NB4 (cell line): Measurements from ENCODE around the gene AGAP1.

ENCODE experiments used
- DNase-seq: peaks from one replicate; pipeline ENCODE4 v3.0.0; 2010; ENCODE audit warnings: low read depth
- H3K4me3 ChIP-seq: one replicate; pipeline ENCODE4 v1.5.1; 2011; ENCODE audit warnings: mild to moderate bottlenecking, low read depth, low read length, moderate library complexity
- MYC ChIP-seq: IDR thresholded peaks from 2 replicates; pipeline ENCODE4 v1.6.1; 2011; ENCODE audit warnings: low read depth, low read length
- POLR2A ChIP-seq: IDR thresholded peaks from 2 replicates; pipeline ENCODE4 v1.6.1; 2011; ENCODE audit warnings: mild to moderate bottlenecking; ENCODE audit not compliant: insufficient read length; ENCODE audit errors: extremely low read depth
- TF ChIP-seq, protein P1 (sequence below): IDR thresholded peaks from one replicate; pipeline ENCODE4 v1.5.1; 2012; ENCODE audit warnings: low read depth, low read length
- TF ChIP-seq, protein P2 (sequence below): IDR thresholded peaks from 2 replicates; pipeline ENCODE4 v1.6.1; 2011; ENCODE audit warnings: low read depth, low read length

Gene AGAP1

DNA sequence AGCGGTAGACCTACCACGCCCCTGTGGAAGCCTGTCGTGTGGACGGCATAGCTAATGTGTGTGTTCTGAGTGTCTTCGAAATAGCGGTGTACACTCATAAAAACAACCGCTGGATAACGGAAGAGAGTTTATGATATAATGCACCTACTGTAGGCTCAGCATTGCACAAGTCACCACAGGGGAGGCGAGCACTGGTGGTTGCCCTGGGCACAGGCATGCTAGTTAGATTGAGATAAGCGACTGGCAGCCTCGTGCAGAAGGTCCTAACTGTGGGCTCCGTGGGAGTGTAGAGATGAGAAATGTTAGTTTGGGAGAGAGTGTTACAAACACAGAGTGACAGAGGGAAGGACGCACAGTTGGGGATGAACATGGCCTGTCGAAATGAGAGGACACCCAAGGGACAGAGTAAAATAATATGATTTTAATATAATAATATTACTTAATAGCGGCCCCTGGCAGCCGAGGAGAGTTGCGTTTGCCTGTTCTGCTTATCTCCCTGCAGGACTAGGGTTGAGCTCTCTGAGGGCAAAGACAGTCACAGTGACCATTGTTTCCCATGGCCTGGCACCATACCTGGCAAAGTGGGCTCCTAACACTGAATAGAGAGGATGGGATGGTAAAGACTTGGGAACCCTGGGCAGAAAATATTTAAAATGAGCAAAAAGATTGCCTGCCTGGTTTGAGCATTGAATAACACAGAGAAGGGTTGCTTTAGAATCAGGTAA lies 470.2 kb downstream of the AGAP1 start:
- DNase-seq = peak; percentile 99
- TF ChIP-seq MYC = peak; percentile 92
- TF ChIP-seq POLR2A = no peak
- TF ChIP-seq, protein P1, sequence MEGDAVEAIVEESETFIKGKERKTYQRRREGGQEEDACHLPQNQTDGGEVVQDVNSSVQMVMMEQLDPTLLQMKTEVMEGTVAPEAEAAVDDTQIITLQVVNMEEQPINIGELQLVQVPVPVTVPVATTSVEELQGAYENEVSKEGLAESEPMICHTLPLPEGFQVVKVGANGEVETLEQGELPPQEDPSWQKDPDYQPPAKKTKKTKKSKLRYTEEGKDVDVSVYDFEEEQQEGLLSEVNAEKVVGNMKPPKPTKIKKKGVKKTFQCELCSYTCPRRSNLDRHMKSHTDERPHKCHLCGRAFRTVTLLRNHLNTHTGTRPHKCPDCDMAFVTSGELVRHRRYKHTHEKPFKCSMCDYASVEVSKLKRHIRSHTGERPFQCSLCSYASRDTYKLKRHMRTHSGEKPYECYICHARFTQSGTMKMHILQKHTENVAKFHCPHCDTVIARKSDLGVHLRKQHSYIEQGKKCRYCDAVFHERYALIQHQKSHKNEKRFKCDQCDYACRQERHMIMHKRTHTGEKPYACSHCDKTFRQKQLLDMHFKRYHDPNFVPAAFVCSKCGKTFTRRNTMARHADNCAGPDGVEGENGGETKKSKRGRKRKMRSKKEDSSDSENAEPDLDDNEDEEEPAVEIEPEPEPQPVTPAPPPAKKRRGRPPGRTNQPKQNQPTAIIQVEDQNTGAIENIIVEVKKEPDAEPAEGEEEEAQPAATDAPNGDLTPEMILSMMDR = no peak
- TF ChIP-seq, protein P2, sequence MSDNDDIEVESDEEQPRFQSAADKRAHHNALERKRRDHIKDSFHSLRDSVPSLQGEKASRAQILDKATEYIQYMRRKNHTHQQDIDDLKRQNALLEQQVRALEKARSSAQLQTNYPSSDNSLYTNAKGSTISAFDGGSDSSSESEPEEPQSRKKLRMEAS = peak; percentile 80
- peak overlapping the region; percentile 46 for H3K4me3 ChIP-seq

DNA sequence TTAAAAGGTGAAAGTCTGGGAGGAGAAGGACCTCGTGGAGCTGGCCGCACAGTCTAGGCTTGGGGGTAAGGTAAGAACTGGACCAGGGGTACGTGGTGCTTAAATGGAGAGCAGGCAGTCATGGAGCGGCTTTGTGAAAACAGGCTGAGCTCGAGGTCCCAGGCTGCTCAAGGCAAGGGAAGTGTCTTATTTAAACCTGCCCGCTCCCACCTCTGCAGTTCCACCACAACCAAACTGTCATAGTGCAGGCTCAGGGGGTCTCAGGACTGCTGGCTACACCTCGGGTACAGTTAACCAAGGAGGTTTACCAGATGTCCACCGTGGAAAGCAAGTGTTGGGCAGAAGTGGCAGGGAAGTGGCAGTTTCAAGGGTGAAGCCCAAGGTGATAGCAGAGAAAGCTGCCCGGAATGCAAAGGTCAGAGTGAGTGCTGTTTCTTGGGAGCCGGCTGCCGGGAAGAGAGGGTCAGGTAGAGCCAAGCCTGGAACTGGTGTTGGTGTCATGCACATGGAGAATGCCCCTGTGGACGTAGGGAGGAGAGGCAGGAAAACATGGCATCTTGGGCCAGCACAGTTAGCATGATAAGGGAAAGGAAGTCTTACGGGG lies 471.0 kb downstream of the AGAP1 start:
- H3K4me3 ChIP-seq = peak overlapping the region; percentile 46
- TF ChIP-seq MYC (no peak), POLR2A (no peak)
- TF ChIP-seq, protein P1 = no peak
- TF ChIP-seq, protein P2 = no peak
- DNase-seq = peak; percentile 51

DNA sequence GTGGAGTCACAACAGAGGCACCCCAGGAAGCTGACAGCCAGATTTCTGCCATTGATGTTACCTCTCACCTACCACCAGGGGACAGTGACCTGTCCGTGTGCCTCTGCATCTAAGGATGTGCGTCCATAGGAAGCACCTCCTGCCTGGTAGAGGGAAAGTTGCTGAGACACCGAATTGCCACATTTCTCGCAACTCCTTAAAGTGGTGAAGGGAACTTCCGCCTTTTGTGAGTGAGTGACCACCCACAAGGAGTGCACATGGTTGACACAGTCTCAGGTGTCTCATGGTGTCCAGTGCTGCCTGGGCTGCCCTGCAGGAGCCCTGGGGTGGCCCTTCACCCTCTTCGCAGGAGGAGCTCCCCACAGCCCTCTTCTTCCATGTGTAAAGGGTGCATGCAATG lies 472.6 kb downstream of the AGAP1 start:
- H3K4me3 ChIP-seq = peak overlapping the region; percentile 80
- TF ChIP-seq, protein P2 = peak; percentile 86
- TF ChIP-seq MYC = peak; percentile 84
- TF ChIP-seq, protein P1 = peak; percentile 44
- TF ChIP-seq POLR2A = peak; percentile 20
- peak; percentile 95 for DNase-seq

DNA sequence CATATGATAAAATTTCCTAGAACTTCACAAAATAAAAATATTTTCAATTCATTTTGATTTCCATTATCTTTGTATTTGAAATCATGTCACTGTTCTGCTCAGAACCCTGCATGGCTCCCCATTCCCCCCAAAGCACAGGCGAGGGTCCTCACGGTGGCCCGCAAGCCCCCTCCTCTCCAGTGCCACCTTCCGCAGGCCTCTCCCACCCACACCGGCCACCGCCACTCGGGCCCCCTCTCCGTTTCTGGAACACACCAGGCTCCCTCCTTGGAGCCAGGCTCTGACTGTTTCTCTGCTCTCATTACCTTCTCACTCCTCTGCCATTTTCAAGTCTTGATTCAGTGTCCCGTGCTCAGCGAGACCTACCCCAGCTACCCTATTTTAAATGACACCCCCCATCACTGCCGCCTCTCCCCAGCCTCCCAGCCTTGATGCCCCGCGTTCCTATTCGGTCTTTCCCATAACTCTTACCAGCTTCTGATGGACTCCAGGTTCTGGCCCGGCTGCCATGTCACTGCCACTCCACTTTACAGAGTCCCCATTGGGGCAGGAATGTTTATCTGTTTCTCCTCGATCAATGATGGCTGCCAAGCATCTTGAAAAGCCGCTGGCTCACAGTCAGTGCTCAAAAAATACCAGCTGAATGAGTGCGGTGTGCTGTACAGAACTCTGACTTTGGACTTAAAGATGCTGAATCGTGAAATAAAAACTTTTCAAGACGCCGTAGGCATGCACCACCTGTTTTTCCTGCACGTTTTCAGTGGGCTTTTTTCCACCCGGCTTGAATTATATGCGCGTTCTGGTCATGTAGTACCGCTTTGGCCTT lies 473.3 kb downstream of the AGAP1 start:
- peak overlapping the region; percentile 80 for H3K4me3 ChIP-seq
- DNase-seq = peak; percentile 46
- TF ChIP-seq, protein P1 = no peak
- TF ChIP-seq POLR2A (no peak), MYC (no peak)
- TF ChIP-seq, protein P2 = no peak

DNA sequence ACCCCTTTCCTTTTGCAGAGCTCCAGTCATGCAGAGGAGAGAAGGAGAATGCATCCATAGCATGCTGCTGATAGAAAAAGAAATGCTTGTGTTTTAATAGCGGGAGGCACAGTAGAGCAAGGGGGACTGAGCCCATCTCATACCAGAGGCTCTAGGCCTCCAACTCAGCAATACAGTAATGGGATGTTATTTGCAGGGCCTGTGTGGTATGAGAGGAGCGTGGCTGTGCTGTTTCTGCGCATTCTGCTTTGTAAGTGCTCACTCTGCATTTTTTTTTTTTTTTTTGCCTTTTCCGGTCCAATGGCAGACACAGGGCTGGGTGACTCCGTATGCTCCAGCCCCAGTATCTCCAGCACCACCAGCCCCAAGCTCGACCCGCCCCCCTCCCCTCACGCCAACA lies 474.3 kb downstream of the AGAP1 start:
- peak overlapping the region; percentile 80 for H3K4me3 ChIP-seq
- TF ChIP-seq, protein P2 = no peak
- TF ChIP-seq POLR2A (no peak), MYC (no peak)
- TF ChIP-seq, protein P1 = no peak
- DNase-seq = peak; percentile 89
